Panc1 (cell line): ENCODE results near the gene NGEF.

Experiments
- CTCF ChIP-seq: fragments of 450-650 bp; IDR thresholded peaks from 2 replicates; pipeline ENCODE4 v1.5.1; 2017; ENCODE audit warnings: mild to moderate bottlenecking
- POLR2AphosphoS5 ChIP-seq: IDR thresholded peaks from 2 replicates; pipeline ENCODE4 v1.6.1; 2012; ENCODE audit warnings: mild to moderate bottlenecking, low read depth, low read length, moderate library complexity
- TCF7L2 ChIP-seq: IDR thresholded peaks from 2 replicates; pipeline ENCODE4 v1.6.1; 2011; ENCODE audit warnings: mild to moderate bottlenecking, low read depth, low read length, inconsistent platforms

DNA sequence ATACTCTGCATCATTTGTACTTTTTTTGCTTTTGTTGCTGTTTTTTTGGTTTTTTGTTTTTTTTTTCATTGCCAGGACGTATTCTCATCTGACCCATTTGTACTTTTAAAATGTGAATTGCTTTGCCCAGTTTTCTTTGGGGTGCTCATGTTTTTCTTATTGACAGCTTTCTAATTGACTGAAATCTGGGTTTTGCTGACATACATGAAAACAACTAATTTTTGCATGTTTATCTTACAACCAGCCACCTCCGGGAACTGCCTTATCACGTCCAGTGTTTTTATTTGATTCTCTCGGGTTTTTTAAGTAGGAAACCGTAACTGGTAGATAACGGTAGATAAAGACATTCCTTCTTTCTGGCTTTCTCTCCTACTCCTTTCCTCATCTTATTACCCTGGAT, 104.4 kb downstream of the NGEF start:
- TF ChIP-seq CTCF (no peak), TCF7L2 (no peak), POLR2AphosphoS5 (no peak)
